HepG2 (cell line): ENCODE measurements around the gene TMEM80. TPM values are rescaled to one million over a fixed set of nuclear protein-coding genes. Genes with fewer than 3 reads are reported as not detected.

Experiments used
- CENPT ChIP-seq: sonication (generic); formaldehyde crosslinking; IDR thresholded peaks from 2 replicates; pipeline ENCODE4 v1.8.0; 2022; ENCODE audit warnings: low read depth, mild to moderate bottlenecking, moderate library complexity, missing genetic modification reagents
- HHEX ChIP-seq: IDR thresholded peaks from 2 replicates; pipeline ENCODE4 v1.6.1; 2016; ENCODE audit warnings: control low read depth
- MAZ ChIP-seq, 2 experiments: sonication (generic) in 1 of 2; formaldehyde crosslinking in 1 of 2; IDR thresholded peaks; 2 replicates each; pipeline versions ENCODE4 v1.5.0 to v1.6.1; 2012 to 2020; ENCODE audit warnings: low read depth in 2 of 2, mild to moderate bottlenecking in 2 of 2, borderline replicate concordance in 1 of 2, improper control_type of control experiment in 1 of 2, low read length in 1 of 2, missing genetic modification reagents in 1 of 2, moderate library complexity in 1 of 2
- MED13 ChIP-seq: sonication (generic); formaldehyde crosslinking; IDR thresholded peaks from 2 replicates; pipeline ENCODE4 v1.5.0; 2020; ENCODE audit warnings: missing genetic modification reagents
- PHF21A ChIP-seq: sonication (generic); formaldehyde crosslinking; IDR thresholded peaks from 2 replicates; pipeline ENCODE4 v1.5.0; 2020; ENCODE audit warnings: mild to moderate bottlenecking, missing genetic modification reagents
- RAD21 ChIP-seq: fragments of 450-650 bp; formaldehyde crosslinking; IDR thresholded peaks from 2 replicates; pipeline ENCODE4 v1.5.0; 2020; ENCODE audit warnings: mild to moderate bottlenecking
- SRSF1 ChIP-seq: fragments of 200-400 bp; formaldehyde crosslinking; optimal IDR thresholded peaks from 2 replicates; pipeline ENCODE3; 2017; ENCODE audit warnings: mild to moderate bottlenecking, low read depth, low read length, moderate library complexity
- ZFX ChIP-seq: sonication (generic); formaldehyde crosslinking; IDR thresholded peaks from 2 replicates; pipeline ENCODE4 v1.4.0; 2020; ENCODE audit warnings: mild to moderate bottlenecking, low read depth, missing genetic modification reagents, moderate library complexity
- ZNF136 ChIP-seq: sonication (generic); formaldehyde crosslinking; IDR thresholded peaks from 2 replicates; pipeline ENCODE4 v1.8.1; 2022; ENCODE audit warnings: low read depth, mild to moderate bottlenecking, moderate library complexity, missing genetic modification reagents
- ZNF549 ChIP-seq: sonication (generic); formaldehyde crosslinking; IDR thresholded peaks from 2 replicates; pipeline ENCODE4 v1.5.0; 2020; ENCODE audit warnings: missing genetic modification reagents
- ZNF598 ChIP-seq: sonication (generic); formaldehyde crosslinking; IDR thresholded peaks from 2 replicates; pipeline ENCODE4 v1.5.1; 2020; ENCODE audit warnings: mild to moderate bottlenecking, missing genetic modification reagents, borderline replicate concordance
- ZNF883 ChIP-seq: sonication (generic); formaldehyde crosslinking; IDR thresholded peaks from 2 replicates; pipeline ENCODE4 v1.5.1; 2020; ENCODE audit warnings: mild to moderate bottlenecking, missing genetic modification reagents; ENCODE audit errors: not compliant biosample characterization
- polyA plus RNA-seq, 8 experiments: library from polyadenylated mRNA; depleted of rRNA in 3 of 8; stranded (reverse) in 7 of 8; unstranded in 1 of 8; fragments of >200 nt; fragmentation: Illumina TruSeq in 4 of 8; extraction: Trizol in 4 of 8; gene quantifications; 2 replicates each; pipeline versions ENCODE4 v1.2.1 to v1.2.3, GENCODE V29; 2011 to 2016; ENCODE audit warnings: low read depth in 4 of 8, missing spikeins in 1 of 8, mixed read lengths in 1 of 8; ENCODE audit not compliant: insufficient read depth in 1 of 8
- total RNA-seq, 5 experiments: library from RNA; depleted of rRNA; stranded (reverse); fragments of >200 nt; fragmentation: Illumina TruSeq; extraction: Trizol; gene quantifications; 2 replicates each; pipeline ENCODE4 v1.2.3, GENCODE V29; 2016; ENCODE audit warnings: low read depth in 1 of 5
- TF ChIP-seq, protein P1 (sequence below): sonication (generic); formaldehyde crosslinking; IDR thresholded peaks from 2 replicates; pipeline ENCODE4 v1.4.0; 2020; ENCODE audit warnings: low read depth, mild to moderate bottlenecking, missing genetic modification reagents
- TF ChIP-seq, protein P2 (sequence below): sonication (generic); formaldehyde crosslinking; conservative IDR thresholded peaks from 2 replicates; pipeline ENCODE4 v1.5.0; 2020; ENCODE audit warnings: missing genetic modification reagents
- TF ChIP-seq, protein P3 (sequence below): sonication (generic); formaldehyde crosslinking; IDR thresholded peaks from 2 replicates; pipeline ENCODE4 v1.4.0; 2020; ENCODE audit warnings: missing genetic modification reagents
- TF ChIP-seq, protein P4 (sequence below), 2 experiments: sonication (generic) in 1 of 2; formaldehyde crosslinking in 1 of 2; IDR thresholded peaks; 2 replicates each; pipeline versions ENCODE4 v1.4.0 to v1.6.1; 2016 to 2020; ENCODE audit warnings: borderline replicate concordance in 1 of 2, low read depth in 1 of 2, mild to moderate bottlenecking in 1 of 2, missing genetic modification reagents in 1 of 2
- TF ChIP-seq, protein P5 (sequence below): sonication (generic); formaldehyde crosslinking; conservative IDR thresholded peaks from 2 replicates; pipeline ENCODE4 v1.8.0; 2022; ENCODE audit warnings: mild to moderate bottlenecking, moderate library complexity, missing genetic modification reagents

TMEM80 gene
- total and polyA plus RNA-seq, 2 of the 13 experiments (the other 11 are each of a cell fraction or from before 2014, with no cell fraction given): 5.6 to 17.1 TPM

DNA sequence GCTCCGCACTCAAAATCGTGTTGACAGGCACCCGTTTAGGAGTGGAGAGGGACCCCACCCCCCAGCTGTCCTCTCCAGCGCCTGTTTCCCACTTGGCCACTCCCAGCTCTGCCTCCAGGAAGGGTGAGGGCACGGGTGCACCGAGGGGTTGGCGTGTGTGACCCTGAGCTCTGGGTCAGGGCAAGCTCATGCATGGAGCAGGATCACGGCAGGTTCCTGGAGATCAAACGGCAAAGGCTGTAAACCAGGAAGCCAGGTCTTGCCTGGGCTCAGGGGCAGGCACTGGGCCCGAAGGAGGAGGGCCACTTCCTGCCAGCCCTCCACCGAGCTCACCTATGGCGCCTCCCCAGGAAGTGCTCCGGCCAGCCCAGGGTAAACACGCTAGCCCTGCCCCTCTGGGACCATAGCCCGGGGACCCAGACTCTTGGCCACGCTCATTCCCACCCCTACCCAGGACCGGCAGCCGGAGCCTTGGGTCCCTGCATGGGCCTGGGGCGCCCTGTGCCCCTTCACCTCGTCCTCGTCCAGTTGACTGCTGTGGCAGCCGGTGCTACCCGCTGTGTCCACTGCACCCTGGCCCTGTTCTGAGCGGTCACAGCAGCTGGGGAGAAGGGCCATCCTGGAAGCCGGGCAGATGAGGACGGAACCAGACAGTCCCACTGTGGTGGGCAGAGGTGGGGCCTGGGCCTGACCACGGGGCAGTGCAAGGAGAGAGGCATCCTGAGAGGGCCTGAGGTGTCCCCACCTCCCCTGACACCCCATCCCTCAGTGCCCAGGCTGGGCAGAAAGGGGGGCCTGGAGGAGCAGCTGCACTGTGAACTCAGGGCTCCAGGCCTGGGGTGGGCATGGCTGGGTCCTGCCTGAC lies 9.4 kb downstream of the TMEM80 start (continued):
- TF ChIP-seq RAD21 (CRISPR knock-in tag): peak; percentile 22; the same call in 1 of the 2 replicates
- TF ChIP-seq ZNF598 (CRISPR knock-in tag): 0 out of 2 replicates have a peak, but pooled peaks have one; percentile 22
- TF ChIP-seq SRSF1: peak; percentile 81
- TF ChIP-seq PHF21A (CRISPR knock-in tag): peak; percentile 97
- TF ChIP-seq, protein P1, sequence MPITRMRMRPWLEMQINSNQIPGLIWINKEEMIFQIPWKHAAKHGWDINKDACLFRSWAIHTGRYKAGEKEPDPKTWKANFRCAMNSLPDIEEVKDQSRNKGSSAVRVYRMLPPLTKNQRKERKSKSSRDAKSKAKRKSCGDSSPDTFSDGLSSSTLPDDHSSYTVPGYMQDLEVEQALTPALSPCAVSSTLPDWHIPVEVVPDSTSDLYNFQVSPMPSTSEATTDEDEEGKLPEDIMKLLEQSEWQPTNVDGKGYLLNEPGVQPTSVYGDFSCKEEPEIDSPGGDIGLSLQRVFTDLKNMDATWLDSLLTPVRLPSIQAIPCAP (CRISPR knock-in tag): no peak
- TF ChIP-seq, protein P2, sequence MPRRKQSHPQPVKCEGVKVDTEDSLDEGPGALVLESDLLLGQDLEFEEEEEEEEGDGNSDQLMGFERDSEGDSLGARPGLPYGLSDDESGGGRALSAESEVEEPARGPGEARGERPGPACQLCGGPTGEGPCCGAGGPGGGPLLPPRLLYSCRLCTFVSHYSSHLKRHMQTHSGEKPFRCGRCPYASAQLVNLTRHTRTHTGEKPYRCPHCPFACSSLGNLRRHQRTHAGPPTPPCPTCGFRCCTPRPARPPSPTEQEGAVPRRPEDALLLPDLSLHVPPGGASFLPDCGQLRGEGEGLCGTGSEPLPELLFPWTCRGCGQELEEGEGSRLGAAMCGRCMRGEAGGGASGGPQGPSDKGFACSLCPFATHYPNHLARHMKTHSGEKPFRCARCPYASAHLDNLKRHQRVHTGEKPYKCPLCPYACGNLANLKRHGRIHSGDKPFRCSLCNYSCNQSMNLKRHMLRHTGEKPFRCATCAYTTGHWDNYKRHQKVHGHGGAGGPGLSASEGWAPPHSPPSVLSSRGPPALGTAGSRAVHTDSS (CRISPR knock-in tag): peak; percentile 40; the same call in 1 of the 2 replicates
- 0 out of 2 replicates have a peak, but pooled peaks have one; percentile 73 for TF ChIP-seq ZNF136
- TF ChIP-seq CENPT (CRISPR knock-in tag): no peak
- peak; percentile 61; the same call in 1 of the 2 replicates for TF ChIP-seq HHEX (CRISPR knock-in tag)
- TF ChIP-seq, protein P3, sequence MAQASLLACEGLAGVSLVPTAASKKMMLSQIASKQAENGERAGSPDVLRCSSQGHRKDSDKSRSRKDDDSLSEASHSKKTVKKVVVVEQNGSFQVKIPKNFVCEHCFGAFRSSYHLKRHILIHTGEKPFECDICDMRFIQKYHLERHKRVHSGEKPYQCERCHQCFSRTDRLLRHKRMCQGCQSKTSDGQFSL (CRISPR knock-in tag): peak; percentile 73; the same call in 1 of the 2 replicates
- 0 out of 2 replicates have a peak, but pooled peaks have one; percentile 70 for TF ChIP-seq MED13 (CRISPR knock-in tag)
- TF ChIP-seq ZNF883 (CRISPR knock-in tag): peak; percentile 65
- TF ChIP-seq, protein P4, sequence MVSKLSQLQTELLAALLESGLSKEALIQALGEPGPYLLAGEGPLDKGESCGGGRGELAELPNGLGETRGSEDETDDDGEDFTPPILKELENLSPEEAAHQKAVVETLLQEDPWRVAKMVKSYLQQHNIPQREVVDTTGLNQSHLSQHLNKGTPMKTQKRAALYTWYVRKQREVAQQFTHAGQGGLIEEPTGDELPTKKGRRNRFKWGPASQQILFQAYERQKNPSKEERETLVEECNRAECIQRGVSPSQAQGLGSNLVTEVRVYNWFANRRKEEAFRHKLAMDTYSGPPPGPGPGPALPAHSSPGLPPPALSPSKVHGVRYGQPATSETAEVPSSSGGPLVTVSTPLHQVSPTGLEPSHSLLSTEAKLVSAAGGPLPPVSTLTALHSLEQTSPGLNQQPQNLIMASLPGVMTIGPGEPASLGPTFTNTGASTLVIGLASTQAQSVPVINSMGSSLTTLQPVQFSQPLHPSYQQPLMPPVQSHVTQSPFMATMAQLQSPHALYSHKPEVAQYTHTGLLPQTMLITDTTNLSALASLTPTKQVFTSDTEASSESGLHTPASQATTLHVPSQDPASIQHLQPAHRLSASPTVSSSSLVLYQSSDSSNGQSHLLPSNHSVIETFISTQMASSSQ (IDR thresholded peaks at IDR 0.05; ENCODE audit: low read depth): no peak; the same call in 1 of the 2 replicates
- TF ChIP-seq, protein P4 (CRISPR knock-in tag; IDR thresholded peaks at IDR 0.05; ENCODE audit: borderline replicate concordance): peak; percentile 80; the same call in 1 of the 2 replicates
- TF ChIP-seq, protein P5, sequence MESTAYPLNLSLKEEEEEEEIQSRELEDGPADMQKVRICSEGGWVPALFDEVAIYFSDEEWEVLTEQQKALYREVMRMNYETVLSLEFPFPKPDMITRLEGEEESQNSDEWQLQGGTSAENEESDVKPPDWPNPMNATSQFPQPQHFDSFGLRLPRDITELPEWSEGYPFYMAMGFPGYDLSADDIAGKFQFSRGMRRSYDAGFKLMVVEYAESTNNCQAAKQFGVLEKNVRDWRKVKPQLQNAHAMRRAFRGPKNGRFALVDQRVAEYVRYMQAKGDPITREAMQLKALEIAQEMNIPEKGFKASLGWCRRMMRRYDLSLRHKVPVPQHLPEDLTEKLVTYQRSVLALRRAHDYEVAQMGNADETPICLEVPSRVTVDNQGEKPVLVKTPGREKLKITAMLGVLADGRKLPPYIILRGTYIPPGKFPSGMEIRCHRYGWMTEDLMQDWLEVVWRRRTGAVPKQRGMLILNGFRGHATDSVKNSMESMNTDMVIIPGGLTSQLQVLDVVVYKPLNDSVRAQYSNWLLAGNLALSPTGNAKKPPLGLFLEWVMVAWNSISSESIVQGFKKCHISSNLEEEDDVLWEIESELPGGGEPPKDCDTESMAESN (CRISPR knock-in tag): 0 out of 2 replicates have a peak, but pooled peaks have one; percentile 56
- TF ChIP-seq ZNF549 (CRISPR knock-in tag): no peak
- TF ChIP-seq ZFX: peak; percentile 88
- peak; percentile 26; the same call in 1 of the 2 replicates for TF ChIP-seq MAZ (IDR thresholded peaks at IDR 0.05; ENCODE audit: borderline replicate concordance, low read depth, low read length)
- TF ChIP-seq MAZ (CRISPR knock-in tag; IDR thresholded peaks at IDR 0.05; ENCODE audit: low read depth): peak; percentile 94
